Brain pericyte (primary cell): ENCODE results near the gene DRD2.

Experiments used
- DNase-seq: peaks from one replicate; pipeline ENCODE4 v3.0.0-alpha.2; 2012; ENCODE audit warnings: low read depth, low spot score

DRD2 gene

GRCh38 chr11:113484223-113484622, 9.0 kb upstream of the DRD2 start:
- DNase-seq: no peak

- no peak for DNase-seq
Observed at GRCh38 chr11:113481672-113482071, 6.5 kb upstream of the DRD2 start.

GRCh38 chr11:113481226-113481625, 6.0 kb upstream of the DRD2 start:
- DNase-seq: no peak

DNA sequence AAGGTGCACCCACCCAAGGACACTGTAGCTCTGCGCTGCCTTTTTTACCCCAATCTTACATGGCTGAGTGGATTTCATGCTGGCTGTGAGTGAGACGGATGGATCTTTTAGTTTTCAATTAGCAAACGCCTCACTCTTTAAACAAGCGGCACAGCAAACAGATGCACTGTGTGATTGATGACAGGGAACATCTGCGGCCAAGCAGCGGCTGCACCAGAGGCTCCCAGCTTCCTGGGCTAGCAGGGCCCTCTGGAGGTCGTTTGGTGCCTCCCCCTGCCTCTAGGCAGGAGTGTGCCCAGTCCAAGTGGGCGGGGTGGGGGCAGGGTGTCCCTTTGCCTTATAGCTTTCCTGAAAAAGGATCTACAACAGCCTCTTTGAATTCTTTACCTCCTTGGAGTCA, 2.1 kb upstream of the DRD2 start:
- DNase-seq: no peak

GRCh38 chr11:113476553-113476952, 1.4 kb upstream of the DRD2 start:
- no peak for DNase-seq

DNA sequence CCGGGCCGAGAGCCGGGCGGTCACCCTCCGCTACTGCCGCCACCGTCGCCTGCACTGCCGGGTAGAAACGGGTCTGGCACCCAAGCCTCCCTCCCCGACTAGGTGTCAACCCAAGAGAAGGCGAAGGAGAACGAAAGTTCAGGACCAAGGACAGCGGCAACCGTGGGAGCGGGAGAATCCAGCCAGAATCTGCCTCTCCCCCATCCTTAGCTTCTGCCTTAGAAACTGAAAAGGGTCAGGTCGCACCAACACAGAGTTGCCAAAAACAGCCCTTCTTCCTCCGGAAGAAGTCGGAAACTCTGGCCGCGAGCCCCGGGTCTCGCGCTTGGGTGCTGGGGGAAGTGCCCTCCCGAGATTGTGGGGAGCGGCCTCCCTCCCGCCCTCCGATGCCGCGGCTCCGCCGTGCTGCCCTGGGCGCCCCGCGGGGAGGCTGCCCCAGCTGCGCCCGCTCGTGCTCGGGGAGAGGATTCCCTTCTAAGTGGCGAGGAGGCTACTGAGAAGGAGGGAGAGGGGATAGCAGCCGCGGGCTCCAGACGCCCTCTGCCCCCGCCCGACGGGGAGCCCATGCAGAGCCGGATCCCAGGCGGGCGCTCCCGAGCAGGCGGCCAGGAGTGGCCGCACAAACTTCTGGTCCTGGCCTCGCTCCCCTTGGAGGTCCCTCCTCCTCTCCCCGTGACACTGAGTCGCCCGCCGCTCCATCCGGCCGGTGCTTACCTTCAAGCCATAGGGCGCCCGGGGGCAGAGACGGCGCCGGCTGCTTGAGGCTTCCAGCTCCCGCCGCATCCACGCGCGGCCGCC, 637 bp downstream of the DRD2 start:
- DNase-seq: peak; percentile 42

DNA sequence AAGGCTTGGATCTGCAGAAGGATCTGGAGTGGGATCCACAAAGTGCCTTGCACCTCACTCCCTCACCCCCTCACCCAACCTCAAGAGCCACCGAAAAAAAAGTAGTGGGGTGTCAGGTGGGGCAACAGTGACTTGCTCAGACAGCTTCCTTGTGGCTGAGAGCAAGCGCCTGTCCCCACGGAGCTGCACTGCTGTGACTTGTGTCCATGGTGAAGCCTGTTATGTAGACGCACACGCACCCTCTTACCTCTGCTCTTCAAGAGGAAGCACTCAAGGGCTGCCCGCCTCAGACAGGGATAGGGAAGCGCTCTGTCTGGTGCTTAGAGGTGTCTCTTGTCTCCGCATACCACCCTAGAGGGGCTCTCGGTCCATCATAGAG, 1.2 kb downstream of the DRD2 start:
- no peak for DNase-seq

DNA sequence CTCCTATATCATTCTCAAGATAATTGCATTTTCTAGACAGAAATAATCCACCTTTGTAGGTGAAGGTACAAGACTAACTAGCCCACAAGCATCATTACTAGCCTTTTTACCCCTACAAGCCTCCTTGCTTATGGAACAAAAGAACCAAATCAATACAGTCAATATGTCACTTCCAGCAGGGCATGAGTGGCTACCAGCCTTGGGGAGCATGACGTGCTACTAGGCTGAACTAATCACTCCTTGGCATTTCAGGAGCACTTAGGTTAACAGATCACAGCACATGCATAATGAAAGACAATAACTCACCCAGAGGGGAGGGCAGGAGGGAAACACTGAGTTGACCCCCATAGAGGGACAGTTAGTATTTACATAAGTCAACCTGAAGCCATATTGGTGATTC, 2.7 kb downstream of the DRD2 start:
- no peak for DNase-seq

DNA sequence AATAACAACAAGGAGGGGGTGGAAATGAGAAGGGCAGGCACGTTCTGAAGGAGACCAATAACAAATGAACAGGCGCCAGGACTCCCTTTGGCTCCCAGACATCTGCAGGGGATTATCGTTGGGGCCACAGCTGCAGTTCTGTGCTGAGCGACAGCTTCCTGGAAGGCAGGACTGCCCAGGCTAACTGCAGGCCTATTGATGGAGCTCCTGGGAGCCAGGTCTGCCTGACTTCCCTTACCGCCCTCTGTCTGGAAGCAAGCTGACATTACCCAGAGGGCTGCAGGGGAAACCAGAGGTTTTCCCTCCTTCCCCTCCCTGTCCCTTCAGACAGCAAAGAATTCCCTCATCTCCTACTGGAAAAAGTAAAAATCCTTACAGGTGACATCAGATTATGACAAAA, 5.0 kb downstream of the DRD2 start:
- no peak for DNase-seq

DNA sequence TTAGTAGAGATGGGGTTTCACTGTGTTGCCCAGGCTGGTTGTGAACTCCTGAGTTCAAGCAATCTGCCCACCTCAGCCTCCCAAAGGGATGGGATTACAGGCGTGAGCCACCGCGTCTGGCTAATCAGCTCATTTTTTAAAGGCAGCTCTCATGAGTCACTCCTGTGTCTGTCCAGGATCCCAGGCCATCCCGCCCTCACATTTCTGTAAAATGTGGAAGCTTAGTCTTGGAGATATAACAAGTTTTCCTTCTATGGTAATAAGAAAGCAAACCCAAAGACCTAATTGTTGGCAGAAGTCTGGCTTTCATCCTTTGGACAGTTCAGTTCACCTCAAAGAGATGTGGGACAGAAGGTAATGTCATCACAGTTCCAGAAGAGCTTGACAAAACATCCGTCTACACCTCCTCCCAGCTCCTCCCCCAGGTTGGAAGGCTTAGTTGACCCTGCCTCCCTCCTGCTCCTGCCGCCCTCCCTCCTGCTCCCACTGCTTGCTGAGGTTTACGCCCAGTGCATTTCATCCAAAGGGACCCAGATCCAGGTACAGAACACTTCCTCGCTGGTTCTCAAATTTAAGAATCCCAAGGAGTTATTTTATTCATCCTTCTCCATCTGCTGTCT, 6.4 kb downstream of the DRD2 start:
- no peak for DNase-seq

DNA sequence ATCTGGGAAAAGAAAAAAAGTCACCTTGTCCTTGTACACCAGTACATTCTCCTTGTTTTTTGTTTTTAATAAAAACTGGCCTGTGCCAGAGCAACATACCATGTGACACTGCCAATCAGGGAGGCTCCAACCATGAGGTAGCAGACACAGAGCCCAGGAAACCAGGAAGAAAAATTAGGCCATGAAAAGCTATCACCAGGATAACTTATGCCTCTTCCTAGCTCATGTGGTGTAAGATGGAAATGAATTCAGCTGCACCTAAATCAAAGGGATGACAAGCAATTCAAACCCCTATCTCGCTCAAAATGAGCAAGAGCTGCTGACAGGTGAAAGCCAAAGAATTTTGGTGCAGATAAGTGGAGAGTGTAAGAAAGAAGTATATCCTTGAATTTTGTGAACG, 7.7 kb downstream of the DRD2 start:
- no peak for DNase-seq

- no peak for DNase-seq
Observed at GRCh38 chr11:113465786-113466185, 9.4 kb downstream of the DRD2 start.

- DNase-seq: no peak
Observed at GRCh38 chr11:113464416-113464815, 10.8 kb downstream of the DRD2 start.

DNA sequence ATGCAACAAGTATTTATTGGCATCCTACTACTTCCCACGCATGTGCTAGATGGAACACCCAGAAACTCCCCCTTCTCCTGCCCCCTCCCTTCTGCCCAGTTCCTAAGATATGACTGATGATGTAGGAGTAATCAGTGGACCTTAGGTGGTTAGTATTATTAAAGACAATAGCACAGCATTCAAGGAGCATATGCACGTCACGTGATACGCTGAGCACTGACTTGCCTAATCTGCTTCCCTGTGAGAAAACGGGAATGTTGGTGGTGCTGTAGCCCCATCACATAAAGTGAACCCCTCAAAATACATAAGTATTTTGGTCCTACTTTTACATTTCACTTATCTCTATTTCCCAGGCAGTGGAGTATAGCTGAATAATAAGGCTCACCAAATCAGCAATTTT, 12.4 kb downstream of the DRD2 start:
- DNase-seq: no peak

- no peak for DNase-seq
Observed at GRCh38 chr11:113461639-113462038, 13.6 kb downstream of the DRD2 start.

GRCh38 chr11:113460469-113460868, 14.7 kb downstream of the DRD2 start:
- no peak for DNase-seq

DNA sequence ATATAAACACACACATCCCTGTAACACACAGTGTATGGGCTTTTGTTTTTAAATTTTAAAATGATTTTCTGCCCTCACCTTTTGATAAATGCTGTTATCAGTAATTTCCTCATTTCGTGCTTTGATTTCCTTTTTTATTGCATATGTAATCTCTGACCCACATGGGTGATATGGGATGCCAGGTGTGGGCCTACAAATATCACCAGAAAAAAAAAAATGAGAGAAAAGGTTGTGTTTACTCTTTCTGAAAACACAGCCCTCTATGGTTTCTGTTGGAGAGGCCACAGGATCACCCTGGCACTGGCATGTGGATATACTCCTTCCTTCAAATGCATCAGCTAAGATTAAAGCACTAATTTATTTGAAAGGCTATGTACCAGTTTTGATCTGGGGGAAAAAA, 17.0 kb downstream of the DRD2 start:
- DNase-seq: no peak

DNA sequence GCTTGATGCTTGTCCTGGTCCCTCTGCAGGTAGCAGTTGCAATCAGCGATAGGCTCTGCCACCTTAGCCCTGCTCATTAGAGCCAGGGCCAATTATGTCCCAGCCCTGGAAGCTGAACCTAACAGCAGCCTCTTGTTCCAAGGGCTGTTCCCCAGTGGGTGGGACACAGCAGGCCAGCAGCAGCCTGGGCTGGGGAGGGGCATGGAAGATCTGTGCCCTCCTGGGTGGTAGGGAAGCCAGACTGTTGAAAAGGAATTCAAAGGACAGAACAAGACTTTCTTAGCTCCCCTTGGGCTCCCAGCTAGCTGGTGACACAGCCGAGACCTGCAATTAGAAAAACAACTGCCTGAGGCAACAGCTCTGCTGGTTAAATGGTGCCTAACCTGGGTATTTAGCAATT, 17.4 kb downstream of the DRD2 start:
- DNase-seq: no peak

DNA sequence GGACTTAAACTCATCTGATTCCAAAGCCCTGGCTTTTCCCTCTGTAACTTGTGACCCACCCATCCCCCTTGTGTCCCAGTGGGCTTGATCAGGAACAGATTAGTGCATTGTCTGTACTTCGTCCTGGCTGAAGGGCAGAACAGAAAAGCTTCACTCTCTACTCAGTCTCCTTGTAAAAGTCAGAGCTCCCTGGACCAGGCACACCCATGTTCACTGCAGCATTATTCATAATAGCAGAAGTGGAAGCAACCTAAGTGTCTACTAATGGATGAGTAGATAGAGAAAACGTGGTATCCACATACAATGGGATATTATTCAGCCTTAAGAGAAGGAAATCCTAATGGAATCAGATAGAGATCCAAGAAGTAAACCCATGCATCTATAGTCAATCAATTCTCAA, 20.7 kb downstream of the DRD2 start:
- DNase-seq: no peak

DNA sequence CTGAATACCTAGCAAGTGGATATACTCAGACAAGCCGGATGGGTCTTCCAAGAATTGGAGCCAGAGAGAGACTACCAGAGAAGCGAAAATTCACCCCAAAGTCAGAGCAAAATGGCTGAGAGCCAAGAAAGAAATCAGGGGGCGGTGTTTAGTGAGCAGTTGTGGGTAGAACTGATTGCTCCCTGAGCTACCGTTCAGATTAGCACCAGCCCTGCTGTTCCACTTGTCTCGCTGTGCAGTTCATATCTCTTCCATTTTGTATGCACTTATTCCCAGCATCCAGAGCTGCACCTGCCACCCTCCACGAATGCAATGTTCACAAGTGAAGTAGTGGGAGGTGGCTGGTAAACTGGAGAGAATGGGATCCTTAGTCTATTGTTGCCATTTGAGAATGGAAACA, 25.5 kb downstream of the DRD2 start:
- no peak for DNase-seq

DNA sequence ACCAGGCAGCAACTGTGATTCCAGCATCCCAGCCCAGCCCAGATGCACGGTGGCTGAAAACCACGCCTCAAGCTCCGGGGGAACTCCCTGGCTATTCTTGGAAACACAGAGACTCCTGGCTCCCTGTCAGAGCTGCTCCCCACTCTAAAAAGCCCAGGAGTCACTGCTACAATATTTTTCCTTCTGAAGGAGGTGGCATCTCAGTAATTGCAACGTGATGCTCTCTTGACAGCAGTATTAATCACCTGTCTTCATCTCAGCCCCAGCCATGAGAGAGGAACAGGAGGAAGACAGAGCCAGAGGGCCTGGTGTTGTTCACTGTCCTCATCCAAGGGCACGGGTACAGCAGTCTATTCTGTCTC, 26.9 kb downstream of the DRD2 start:
- no peak for DNase-seq

DNA sequence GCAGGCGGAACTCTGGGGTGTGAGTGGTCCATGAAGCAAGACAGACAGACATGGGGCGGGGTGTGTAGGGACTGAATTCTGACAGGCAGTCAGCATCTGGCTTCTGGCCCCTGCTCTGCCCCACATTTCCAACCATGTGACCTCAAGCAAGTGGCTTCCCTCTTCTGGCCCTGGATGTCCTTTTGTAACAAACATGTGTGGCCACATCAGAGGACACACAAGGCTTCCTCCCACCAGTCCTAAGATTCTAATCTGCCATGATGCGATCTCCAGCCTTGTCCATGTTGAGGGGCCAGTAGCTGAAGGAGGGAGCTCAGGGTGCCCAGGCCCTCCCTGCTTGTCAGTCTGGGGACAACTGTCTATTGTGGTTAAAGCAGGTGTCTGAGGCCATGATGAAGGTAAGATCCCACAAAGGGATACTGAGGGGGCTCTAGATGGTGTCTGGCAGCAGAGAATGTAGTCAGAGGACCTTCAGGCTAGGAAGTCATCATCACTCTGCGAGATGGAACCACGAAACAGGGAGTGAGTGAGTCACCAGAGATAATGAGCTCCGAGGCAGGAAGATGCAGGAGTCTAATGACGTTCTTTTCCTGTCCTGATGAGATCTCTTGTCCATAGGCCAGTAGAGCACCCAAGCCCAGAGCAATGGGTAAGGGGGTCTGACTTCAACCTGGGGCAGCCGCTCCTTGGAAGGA, 27.4 kb downstream of the DRD2 start:
- no peak for DNase-seq

- DNase-seq: no peak
Observed at GRCh38 chr11:113446938-113447337, 28.3 kb downstream of the DRD2 start.
